ENCODE results near the gene MYO15B. TPM values are rescaled to one million over a fixed set of nuclear protein-coding genes. Genes with fewer than 3 reads are reported as not detected.

The MYO15B gene
- polyA plus RNA-seq, 1 experiment, result 0.52 TPM

GRCh38 chr17:75571885-75572215, 15.8 kb upstream of the MYO15B start:
- Histone ChIP-seq H3K4me3 (ENCODE audit: low read depth, low read length) (no peak overlapping the region), H3K9me3 (ENCODE audit: control insufficient read depth, insufficient read depth, low read length) (no peaks in the 10 kb centered on the region; the same call in 1 of the 2 replicates), H3K27ac (ENCODE audit: low read depth, low read length) (no peak overlapping the region), H3K27me3 (ENCODE audit: control insufficient read depth, insufficient read depth, low read length) (peaks cover 19% of the 10 kb centered on the region)
- ChIA-PET POLR2A (no interaction called here), CTCF (interaction anchor here (1.1 kb wide), 1 partner anchor 103 kb away, joined by 5 read pairs; no protein-coding TSS in a partner anchor)
- no peak for TF ChIP-seq CTCF (IDR thresholded peaks at IDR 0.05; ENCODE audit: low read depth, low read length)
- no peak for DNase-seq (ENCODE audit: low read depth, low spot score)

- ChIA-PET POLR2A (no interaction called here), CTCF (no interaction called here)
- Histone ChIP-seq H3K27me3 (ENCODE audit: control insufficient read depth, insufficient read depth, low read length) (peaks cover 17% of the 10 kb centered on the region), H3K27ac (ENCODE audit: low read depth, low read length) (no peak overlapping the region), H3K9me3 (ENCODE audit: control insufficient read depth, insufficient read depth, low read length) (no peaks in the 10 kb centered on the region; the same call in 1 of the 2 replicates), H3K4me3 (ENCODE audit: low read depth, low read length) (no peak overlapping the region)
- no peak for TF ChIP-seq CTCF (IDR thresholded peaks at IDR 0.05; ENCODE audit: low read depth, low read length)
- DNase-seq (ENCODE audit: low read depth, low spot score), result no peak
These were observed 14.7 kb upstream of the MYO15B start for GRCh38 chr17:75572713-75573539.

- Histone ChIP-seq H3K4me3 (ENCODE audit: low read depth, low read length) (no peak overlapping the region), H3K27ac (ENCODE audit: low read depth, low read length) (no peak overlapping the region), H3K27me3 (ENCODE audit: control insufficient read depth, insufficient read depth, low read length) (peaks cover 11% of the 10 kb centered on the region), H3K9me3 (ENCODE audit: control insufficient read depth, insufficient read depth, low read length) (no peaks in the 10 kb centered on the region; the same call in 1 of the 2 replicates)
- no peak for TF ChIP-seq CTCF (IDR thresholded peaks at IDR 0.05; ENCODE audit: low read depth, low read length)
- ChIA-PET POLR2A (interaction anchor here (0.6 kb wide), 1 partner anchor 74 kb away, joined by 3 read pairs; no protein-coding TSS in a partner anchor), CTCF (no interaction called here)
- DNase-seq (ENCODE audit: low read depth, low spot score), result no peak
These were observed 14.1 kb upstream of the MYO15B start for GRCh38 chr17:75573540-75573957.

GRCh38 chr17:75573994-75574393, 13.6 kb upstream of the MYO15B start:
- Histone ChIP-seq H3K9me3 (ENCODE audit: control insufficient read depth, insufficient read depth, low read length) (no peaks in the 10 kb centered on the region; the same call in 1 of the 2 replicates), H3K27me3 (ENCODE audit: control insufficient read depth, insufficient read depth, low read length) (peaks cover 9% of the 10 kb centered on the region), H3K27ac (ENCODE audit: low read depth, low read length) (no peak overlapping the region), H3K4me3 (ENCODE audit: low read depth, low read length) (no peak overlapping the region)
- ChIA-PET POLR2A (interaction anchor here (0.6 kb wide), 1 partner anchor 75 kb away, joined by 3 read pairs; no protein-coding TSS in a partner anchor), CTCF (no interaction called here)
- no peak for TF ChIP-seq CTCF (IDR thresholded peaks at IDR 0.05; ENCODE audit: low read depth, low read length)
- DNase-seq (ENCODE audit: low read depth, low spot score), result no peak

GRCh38 chr17:75574404-75575036, 13.1 kb upstream of the MYO15B start:
- no peak for TF ChIP-seq CTCF (IDR thresholded peaks at IDR 0.05; ENCODE audit: low read depth, low read length)
- Histone ChIP-seq H3K27ac (ENCODE audit: low read depth, low read length) (no peak overlapping the region), H3K4me3 (ENCODE audit: low read depth, low read length) (no peak overlapping the region), H3K9me3 (ENCODE audit: control insufficient read depth, insufficient read depth, low read length) (no peaks in the 10 kb centered on the region; the same call in 1 of the 2 replicates), H3K27me3 (ENCODE audit: control insufficient read depth, insufficient read depth, low read length) (peaks cover 8% of the 10 kb centered on the region)
- DNase-seq (ENCODE audit: low read depth, low spot score), result no peak
- POLR2A ChIA-PET, result interaction anchor here (0.5 kb wide), 1 partner anchor 215 kb away, joined by 3 read pairs; no protein-coding TSS in a partner anchor
- CTCF ChIA-PET, result no interaction called here
